Endometrium (tissue), 2 donors: ENCODE measurements around the gene KMT2C.

Source experiments
- FAIRE-seq: peaks from 2 replicates; lab custom pipeline; 2012; peaks lifted over from hg19 to GRCh38; lab: Jason Lieb, UNC
- donor health status: control.
- donor health status: control.

KMT2C gene

GRCh38 chr7:152137476-152138025, 298.3 kb downstream of the KMT2C start:
- FAIRE-seq, result no peak

GRCh38 chr7:152136686-152137085, 299.1 kb downstream of the KMT2C start:
- peak; percentile 84 for FAIRE-seq

- FAIRE-seq, result no peak
These were observed 302.0 kb downstream of the KMT2C start for GRCh38 chr7:152133804-152134203.

GRCh38 chr7:152132812-152133211, 303.0 kb downstream of the KMT2C start:
- FAIRE-seq, result no peak

- no peak for FAIRE-seq
These were observed 303.8 kb downstream of the KMT2C start for GRCh38 chr7:152131981-152132494.

GRCh38 chr7:152130658-152131590, 304.9 kb downstream of the KMT2C start:
- FAIRE-seq, result no peak

GRCh38 chr7:152129682-152130081, 306.1 kb downstream of the KMT2C start:
- FAIRE-seq, result peak; percentile 77

- no peak for FAIRE-seq
These were observed 306.9 kb downstream of the KMT2C start for GRCh38 chr7:152128741-152129461.

- FAIRE-seq, result no peak
These were observed 307.6 kb downstream of the KMT2C start for GRCh38 chr7:152128252-152128651.

GRCh38 chr7:152127229-152127628, 308.6 kb downstream of the KMT2C start:
- FAIRE-seq, result no peak

- FAIRE-seq, result no peak
These were observed 309.1 kb downstream of the KMT2C start for GRCh38 chr7:152126741-152127140.

- no peak for FAIRE-seq
These were observed 313.3 kb downstream of the KMT2C start for GRCh38 chr7:152122540-152122939.

GRCh38 chr7:152121432-152121831, 314.4 kb downstream of the KMT2C start:
- FAIRE-seq, result no peak

- no peak for FAIRE-seq
These were observed 315.0 kb downstream of the KMT2C start for GRCh38 chr7:152120776-152121175.

GRCh38 chr7:152120210-152120609, 315.6 kb downstream of the KMT2C start:
- FAIRE-seq, result no peak

- no peak for FAIRE-seq
These were observed 318.4 kb downstream of the KMT2C start for GRCh38 chr7:152117356-152117755.

- no peak for FAIRE-seq
These were observed 320.6 kb downstream of the KMT2C start for GRCh38 chr7:152115021-152115718.

- FAIRE-seq, result no peak
These were observed 323.0 kb downstream of the KMT2C start for GRCh38 chr7:152112829-152113228.

- FAIRE-seq, result no peak
These were observed 327.4 kb downstream of the KMT2C start for GRCh38 chr7:152108359-152108758.

- no peak for FAIRE-seq
These were observed 327.9 kb downstream of the KMT2C start for GRCh38 chr7:152107945-152108344.

GRCh38 chr7:152106990-152107389, 328.8 kb downstream of the KMT2C start:
- FAIRE-seq, result no peak

- FAIRE-seq, result no peak
These were observed 330.6 kb downstream of the KMT2C start for GRCh38 chr7:152105205-152105604.
